ENCODE measurements around the gene ESR1.
"Not testable (repeated sequence)": the region's sequence is repeated elsewhere in the genome, so short reads cannot be mapped to it uniquely, and the experiment has no call there.

The ESR1 gene

GRCh38 chr6:151842816-151843215, 35.3 kb downstream of the ESR1 start:
- no peaks in the 10 kb centered on the region for H3K36me3 Mint-ChIP-seq
- CTCF ChIA-PET: no interaction called here

GRCh38 chr6:151847064-151847463, 39.6 kb downstream of the ESR1 start:
- DNase-seq: peak; percentile 48
- Mint-ChIP-seq H3K4me1 (no peaks in the 10 kb centered on the region), H3K4me3 (no peak overlapping the region), H3K27ac (no peak overlapping the region), H3K9me3 (peaks cover 1% of the 10 kb centered on the region), H3K36me3 (no peaks in the 10 kb centered on the region), H3K27me3 (no peaks in the 10 kb centered on the region)
- CTCF ChIA-PET: no interaction called here

More at GRCh38 chr6:151842816-151843215, 35.3 kb downstream of the ESR1 start:
- no peaks in the 10 kb centered on the region for H3K9me3 Mint-ChIP-seq
- no peak overlapping the region for H3K27ac Mint-ChIP-seq
- H3K4me1 Mint-ChIP-seq: no peaks in the 10 kb centered on the region
- no peak for DNase-seq
- no peak overlapping the region for H3K4me3 Mint-ChIP-seq
- H3K27me3 Mint-ChIP-seq: no peaks in the 10 kb centered on the region

DNA sequence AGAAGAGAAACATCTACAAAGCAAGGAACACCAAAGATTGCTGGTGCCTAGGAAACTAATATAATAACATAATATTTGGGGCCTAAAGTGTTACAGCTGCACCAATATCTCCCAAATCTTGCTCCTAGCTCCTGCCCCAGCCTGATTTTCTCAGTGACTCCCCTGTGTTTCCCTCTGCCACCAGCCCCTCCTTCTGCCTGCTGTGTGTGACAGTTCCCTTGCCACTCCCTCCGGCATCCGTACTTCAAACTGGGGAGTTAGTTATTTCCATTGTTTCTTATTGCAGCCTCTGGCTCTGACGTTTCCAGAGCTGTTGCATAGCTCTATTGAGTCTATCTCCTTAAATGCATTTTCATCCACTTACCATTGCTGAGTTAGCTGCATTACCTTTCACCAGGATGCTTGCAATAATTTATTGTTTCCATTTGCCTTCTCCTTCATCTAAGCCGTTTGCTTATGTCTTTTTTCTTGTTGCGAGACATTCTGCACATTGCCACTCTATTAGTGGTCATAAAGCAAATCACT, 43.1 kb downstream of the ESR1 start:
- Mint-ChIP-seq H3K36me3 (no peaks in the 10 kb centered on the region), H3K27me3 (no peaks in the 10 kb centered on the region), H3K27ac (no peak overlapping the region), H3K4me3 (no peak overlapping the region), H3K4me1 (no peaks in the 10 kb centered on the region), H3K9me3 (peaks cover 1% of the 10 kb centered on the region)
- no peak for DNase-seq
- CTCF ChIA-PET: no interaction called here

- no peaks in the 10 kb centered on the region for H3K9me3 Mint-ChIP-seq
- H3K4me3 Mint-ChIP-seq: no peak overlapping the region
- no peaks in the 10 kb centered on the region for H3K4me1 Mint-ChIP-seq
- no peaks in the 10 kb centered on the region for H3K27me3 Mint-ChIP-seq
- H3K36me3 Mint-ChIP-seq: no peaks in the 10 kb centered on the region
- no peak overlapping the region for H3K27ac Mint-ChIP-seq
- CTCF ChIA-PET: interaction anchor here (0.7 kb wide), 1 partner anchor 56 kb away, joined by 3 read pairs; no protein-coding TSS in a partner anchor
- no peak for DNase-seq
Measured at GRCh38 chr6:151858294-151858693, 50.8 kb downstream of the ESR1 start.

DNA sequence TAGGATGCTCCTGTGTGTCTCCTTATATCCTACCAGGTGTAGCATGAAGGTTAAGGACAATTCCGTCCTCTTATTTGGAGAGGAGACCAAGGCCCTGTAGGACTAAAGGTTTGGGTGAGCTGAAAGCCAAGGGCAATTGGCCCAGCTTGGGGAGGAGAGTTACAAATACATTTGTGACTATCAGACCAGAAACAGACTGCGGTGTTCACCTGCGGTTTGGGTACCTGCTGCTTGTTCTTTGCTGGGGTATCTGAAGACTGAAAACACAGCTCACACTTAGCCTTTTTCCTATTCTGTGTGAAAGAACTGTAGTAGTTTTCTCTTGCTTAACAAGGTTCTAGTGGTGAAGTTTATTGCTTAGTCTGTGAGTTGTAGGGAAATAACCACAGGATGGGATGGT, 55.0 kb downstream of the ESR1 start:
- no peak for DNase-seq
- Mint-ChIP-seq H3K27me3 (no peaks in the 10 kb centered on the region), H3K27ac (no peak overlapping the region), H3K9me3 (no peaks in the 10 kb centered on the region), H3K4me3 (no peak overlapping the region), H3K36me3 (no peaks in the 10 kb centered on the region), H3K4me1 (no peaks in the 10 kb centered on the region)
- CTCF ChIA-PET: no interaction called here

DNA sequence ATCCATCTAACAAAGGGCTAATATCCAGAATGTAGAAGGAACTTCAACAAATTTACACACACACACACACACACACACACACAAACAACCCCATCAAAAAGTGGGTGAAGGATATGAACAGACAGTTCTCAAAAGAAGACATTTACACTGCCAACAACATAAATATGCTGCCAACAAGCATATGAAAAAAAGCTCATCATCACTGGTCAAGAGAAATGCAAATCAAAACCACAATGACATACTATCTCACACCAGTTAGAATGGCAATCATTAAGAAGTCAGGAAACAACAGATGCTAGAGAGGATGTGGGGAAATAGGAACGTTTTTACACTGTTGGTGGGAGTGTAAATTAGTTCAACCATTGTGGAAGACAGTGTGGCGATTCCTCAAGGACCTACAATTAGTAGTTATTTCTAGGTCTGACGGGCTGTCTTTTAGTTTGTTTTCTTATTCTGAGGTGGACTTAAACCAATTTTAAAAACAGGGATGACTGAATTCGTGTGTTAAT, 59.9 kb downstream of the ESR1 start:
- DNase-seq, CTCF ChIA-PET, H3K9me3 Mint-ChIP-seq, H3K27me3 Mint-ChIP-seq, H3K36me3 Mint-ChIP-seq, H3K4me1 Mint-ChIP-seq, H3K27ac Mint-ChIP-seq, H3K4me3 Mint-ChIP-seq: not testable (repeated sequence)

DNA sequence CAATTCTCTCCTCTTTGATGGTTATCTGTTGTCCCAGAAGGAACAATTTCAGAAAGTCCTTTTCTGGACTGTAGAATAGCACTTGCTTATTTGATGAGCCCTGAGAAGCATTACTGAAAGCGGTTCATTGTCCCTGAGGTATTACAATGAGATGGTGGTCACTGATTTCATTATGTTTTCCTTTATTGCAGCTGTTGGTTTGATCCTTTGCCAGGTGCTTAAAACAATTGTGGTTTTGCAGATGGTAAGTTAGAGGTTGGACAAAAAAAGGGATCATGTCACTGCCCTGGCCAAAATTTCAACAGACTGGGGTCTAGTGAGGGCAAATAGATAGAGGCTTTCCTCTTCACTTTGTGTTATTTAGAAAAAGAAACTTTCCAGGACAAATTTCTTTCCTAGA, 61.9 kb downstream of the ESR1 start:
- no peak overlapping the region for H3K27ac Mint-ChIP-seq
- H3K4me1 Mint-ChIP-seq: no peaks in the 10 kb centered on the region
- CTCF ChIA-PET: no interaction called here
- no peak for DNase-seq
- H3K36me3 Mint-ChIP-seq: no peaks in the 10 kb centered on the region
- H3K27me3 Mint-ChIP-seq: no peaks in the 10 kb centered on the region
- no peak overlapping the region for H3K4me3 Mint-ChIP-seq
- H3K9me3 Mint-ChIP-seq: no peaks in the 10 kb centered on the region

DNA sequence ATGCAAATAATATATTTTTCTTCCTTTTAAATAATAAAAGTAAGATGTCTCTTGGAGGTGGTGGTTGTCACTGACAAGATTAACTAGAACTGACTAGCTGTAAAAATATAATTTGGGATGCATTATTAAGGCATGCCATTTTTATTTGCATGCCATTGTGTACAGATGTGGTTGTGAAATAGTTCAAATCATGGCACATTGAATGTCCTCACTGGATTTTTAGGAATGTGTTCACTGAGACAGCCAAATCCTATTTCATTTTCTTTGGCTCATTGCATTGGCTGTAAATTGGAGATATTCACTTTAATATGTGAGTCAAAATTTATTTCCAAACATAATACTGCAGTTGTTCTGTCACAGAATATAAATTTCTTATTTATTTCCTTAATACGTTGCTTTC, 62.3 kb downstream of the ESR1 start:
- CTCF ChIA-PET: no interaction called here
- H3K4me1 Mint-ChIP-seq: no peaks in the 10 kb centered on the region
- DNase-seq: no peak
- no peaks in the 10 kb centered on the region for H3K9me3 Mint-ChIP-seq
- no peaks in the 10 kb centered on the region for H3K36me3 Mint-ChIP-seq
- no peaks in the 10 kb centered on the region for H3K27me3 Mint-ChIP-seq
- no peak overlapping the region for H3K27ac Mint-ChIP-seq
- H3K4me3 Mint-ChIP-seq: no peak overlapping the region

- H3K4me3 Mint-ChIP-seq: no peak overlapping the region
- H3K27ac Mint-ChIP-seq: no peak overlapping the region
- no peaks in the 10 kb centered on the region for H3K4me1 Mint-ChIP-seq
- no peaks in the 10 kb centered on the region for H3K36me3 Mint-ChIP-seq
- no peaks in the 10 kb centered on the region for H3K9me3 Mint-ChIP-seq
- H3K27me3 Mint-ChIP-seq: no peaks in the 10 kb centered on the region
- CTCF ChIA-PET: no interaction called here
- no peak for DNase-seq
Measured at GRCh38 chr6:151870375-151870774, 62.9 kb downstream of the ESR1 start.

GRCh38 chr6:151875524-151875923, 68.0 kb downstream of the ESR1 start:
- H3K27ac Mint-ChIP-seq: no peak overlapping the region
- no peaks in the 10 kb centered on the region for H3K4me1 Mint-ChIP-seq
- H3K4me3 Mint-ChIP-seq: no peak overlapping the region
- DNase-seq: no peak
- no peaks in the 10 kb centered on the region for H3K36me3 Mint-ChIP-seq
- H3K9me3 Mint-ChIP-seq: no peaks in the 10 kb centered on the region
- no peaks in the 10 kb centered on the region for H3K27me3 Mint-ChIP-seq
- CTCF ChIA-PET: no interaction called here

DNA sequence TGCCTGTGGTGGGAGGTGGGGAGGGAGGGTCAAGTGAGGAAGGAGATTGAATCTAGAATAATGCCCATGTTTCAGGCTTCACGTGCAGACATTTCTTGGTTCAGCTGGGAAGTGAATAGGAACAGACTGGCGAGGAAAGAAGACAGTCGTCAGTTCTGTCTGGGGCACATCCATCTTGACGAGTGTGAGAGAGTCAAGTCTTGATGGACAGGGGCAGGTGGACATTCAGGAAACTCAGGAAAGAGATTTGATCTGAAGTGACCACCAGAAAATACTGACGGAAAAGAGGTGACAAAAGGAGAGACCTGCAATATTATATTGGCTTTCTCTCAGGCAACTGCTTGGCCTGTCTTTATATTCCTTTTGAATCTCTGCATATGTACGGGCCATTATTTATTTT, 68.6 kb downstream of the ESR1 start:
- Mint-ChIP-seq H3K4me3 (no peak overlapping the region), H3K27ac (no peak overlapping the region), H3K27me3 (no peaks in the 10 kb centered on the region), H3K4me1 (no peaks in the 10 kb centered on the region), H3K36me3 (no peaks in the 10 kb centered on the region), H3K9me3 (no peaks in the 10 kb centered on the region)
- no peak for DNase-seq
- CTCF ChIA-PET: no interaction called here

DNA sequence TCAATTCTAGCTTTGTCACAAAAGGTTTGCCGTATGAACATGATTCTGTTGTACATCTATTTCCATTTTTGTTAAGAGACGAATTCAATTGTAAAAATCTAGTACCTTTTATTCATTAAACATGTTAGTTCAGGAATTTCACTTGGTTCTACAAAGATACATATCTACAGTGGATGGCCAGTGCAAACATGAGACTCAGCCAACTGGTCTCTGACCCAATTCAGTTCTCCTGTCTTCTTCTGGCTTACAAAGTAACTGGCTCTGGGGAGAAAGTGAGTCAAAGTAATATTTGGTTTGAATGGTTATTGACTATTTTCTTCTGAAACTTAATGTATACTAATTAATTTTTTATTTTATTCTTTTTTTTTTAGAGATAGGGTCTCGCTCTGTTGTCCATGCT, 70.0 kb downstream of the ESR1 start:
- CTCF ChIA-PET: interaction anchor here (0.6 kb wide), 1 partner anchor 295 kb away, joined by 5 read pairs; no protein-coding TSS in a partner anchor
- Mint-ChIP-seq H3K9me3 (no peaks in the 10 kb centered on the region), H3K27me3 (no peaks in the 10 kb centered on the region), H3K4me1 (no peaks in the 10 kb centered on the region), H3K4me3 (no peak overlapping the region), H3K36me3 (no peaks in the 10 kb centered on the region), H3K27ac (no peak overlapping the region)
- no peak for DNase-seq

- Mint-ChIP-seq H3K9me3 (no peaks in the 10 kb centered on the region), H3K4me1 (no peaks in the 10 kb centered on the region), H3K36me3 (no peaks in the 10 kb centered on the region), H3K4me3 (no peak overlapping the region), H3K27me3 (no peaks in the 10 kb centered on the region), H3K27ac (no peak overlapping the region)
- DNase-seq: no peak
- CTCF ChIA-PET: no interaction called here
Measured at GRCh38 chr6:151881231-151881630, 73.7 kb downstream of the ESR1 start.

DNA sequence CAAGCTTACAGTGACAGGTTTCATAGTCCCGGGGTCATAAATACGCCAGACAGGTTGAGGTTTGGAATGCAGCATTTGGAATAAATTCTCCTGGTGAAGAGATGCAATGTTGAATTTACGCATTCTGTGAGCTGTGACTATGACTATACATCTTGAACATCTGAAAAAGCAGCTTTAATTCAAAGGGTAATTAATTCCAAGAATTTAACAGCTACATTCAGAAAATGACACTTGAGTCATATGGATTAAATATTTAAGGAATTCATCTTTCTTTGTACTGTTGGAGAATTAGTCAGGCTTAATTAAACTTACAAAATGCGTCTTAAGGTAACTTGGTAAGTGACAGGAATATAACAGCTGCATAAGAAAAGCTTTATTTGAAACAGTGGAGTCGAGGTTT, 74.7 kb downstream of the ESR1 start:
- H3K9me3 Mint-ChIP-seq: no peaks in the 10 kb centered on the region
- H3K27ac Mint-ChIP-seq: no peak overlapping the region
- no peak overlapping the region for H3K4me3 Mint-ChIP-seq
- no peaks in the 10 kb centered on the region for H3K36me3 Mint-ChIP-seq
- no peaks in the 10 kb centered on the region for H3K4me1 Mint-ChIP-seq
- no peaks in the 10 kb centered on the region for H3K27me3 Mint-ChIP-seq
- CTCF ChIA-PET: no interaction called here
- no peak for DNase-seq

DNA sequence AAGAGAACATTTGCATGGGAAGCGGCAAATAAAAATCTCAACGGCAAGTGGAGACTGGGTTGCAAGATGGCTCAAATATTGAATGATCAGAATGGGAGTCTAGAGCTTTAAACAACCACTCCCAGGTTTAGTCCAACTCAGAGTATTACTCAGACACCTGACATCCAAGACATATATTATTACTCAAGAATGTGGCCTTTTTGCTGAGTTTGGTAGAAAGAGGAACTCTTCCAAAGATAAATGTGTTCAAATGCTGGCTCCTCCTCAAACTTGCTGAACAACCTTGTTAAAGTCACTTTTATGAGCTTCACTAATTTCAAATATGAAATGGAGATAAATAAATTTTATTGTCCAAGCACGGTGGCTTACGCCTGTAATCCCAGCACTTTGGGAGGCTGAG, 77.8 kb downstream of the ESR1 start:
- H3K9me3 Mint-ChIP-seq: no peaks in the 10 kb centered on the region
- H3K27ac Mint-ChIP-seq: no peak overlapping the region
- H3K4me1 Mint-ChIP-seq: no peaks in the 10 kb centered on the region
- H3K36me3 Mint-ChIP-seq: no peaks in the 10 kb centered on the region
- CTCF ChIA-PET: interaction anchor here (0.7 kb wide), 1 partner anchor 230 kb away, joined by 3 read pairs; no protein-coding TSS in a partner anchor
- H3K27me3 Mint-ChIP-seq: no peaks in the 10 kb centered on the region
- no peak overlapping the region for H3K4me3 Mint-ChIP-seq
- no peak for DNase-seq

DNA sequence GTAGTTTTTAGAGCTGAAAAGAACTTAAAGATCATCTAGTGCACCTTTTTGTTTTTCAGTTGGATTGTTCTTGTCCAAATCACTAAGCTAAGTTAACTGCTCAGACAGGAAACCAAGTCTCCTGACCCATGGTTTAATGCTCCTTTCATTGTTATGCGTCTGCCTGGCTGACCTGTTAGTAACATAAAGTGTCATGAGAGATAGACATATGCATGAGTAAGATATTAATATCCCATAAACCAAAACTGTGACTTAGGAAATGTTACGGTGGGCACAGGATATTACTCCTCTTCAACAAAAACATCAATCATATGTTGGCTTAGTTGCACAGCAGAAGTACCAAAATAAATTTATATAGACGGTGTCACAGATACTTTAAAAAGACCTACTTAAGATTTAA, 84.0 kb downstream of the ESR1 start:
- Mint-ChIP-seq H3K4me3 (no peak overlapping the region), H3K27ac (no peak overlapping the region), H3K9me3 (peaks cover 2% of the 10 kb centered on the region), H3K27me3 (no peaks in the 10 kb centered on the region), H3K4me1 (no peaks in the 10 kb centered on the region), H3K36me3 (no peaks in the 10 kb centered on the region)
- DNase-seq: no peak
- CTCF ChIA-PET: no interaction called here
